Stimulated activated CD8-positive, alpha-beta memory T cell treated with anti-CD3 and anti-CD28 coated beads, Interleukin-12 subunit alpha, Interleukin-12 subunit beta, amount 100 ng/mL, for 4 hours (primary cell): ENCODE data around the gene NR4A2.

Source experiments
- DNase-seq: peaks from one replicate; pipeline ENCODE4 v3.0.0-alpha.2; 2020; ENCODE audit warnings: low read depth

NR4A2 gene

GRCh38 chr2:156332534-156333273 is at the start of gene NR4A2:
Gene NR4A2, minus strand, starts transcription at chr2:156332721. Its CDS starts 2,535 bp downstream, at chr2:156330186.
- peak; percentile 86 for DNase-seq

- DNase-seq: no peak
These were observed 47.7 kb upstream of the NR4A2 start for GRCh38 chr2:156380117-156380645.

GRCh38 chr2:156379714-156380113 is 47.2 kb upstream of the NR4A2 start:
- DNase-seq: no peak

- DNase-seq: no peak
These were observed 46.5 kb upstream of the NR4A2 start for GRCh38 chr2:156379071-156379470.

GRCh38 chr2:156366753-156367152 is 34.2 kb upstream of the NR4A2 start:
- DNase-seq: no peak

- no peak for DNase-seq
These were observed 30.6 kb upstream of the NR4A2 start for GRCh38 chr2:156363141-156363540.

- no peak for DNase-seq
These were observed 23.7 kb upstream of the NR4A2 start for GRCh38 chr2:156356014-156356754.

GRCh38 chr2:156352911-156353310 is 20.4 kb upstream of the NR4A2 start:
- DNase-seq: no peak

GRCh38 chr2:156350374-156351142 is 18.0 kb upstream of the NR4A2 start:
- no peak for DNase-seq

- no peak for DNase-seq
These were observed 17.1 kb upstream of the NR4A2 start for GRCh38 chr2:156349605-156350004.

- no peak for DNase-seq
These were observed 16.6 kb upstream of the NR4A2 start for GRCh38 chr2:156349161-156349560.

GRCh38 chr2:156347431-156347830 is 14.9 kb upstream of the NR4A2 start:
- no peak for DNase-seq

GRCh38 chr2:156346731-156347130 is 14.2 kb upstream of the NR4A2 start:
- DNase-seq: no peak

- no peak for DNase-seq
These were observed 13.1 kb upstream of the NR4A2 start for GRCh38 chr2:156345582-156345981.

- no peak for DNase-seq
These were observed 11.4 kb upstream of the NR4A2 start for GRCh38 chr2:156343940-156344301.

GRCh38 chr2:156343096-156343939 is 10.8 kb upstream of the NR4A2 start:
- DNase-seq: no peak

- DNase-seq: peak; percentile 86
These were observed 10.0 kb upstream of the NR4A2 start for GRCh38 chr2:156342254-156343095.

- DNase-seq: peak; percentile 84
These were observed 9.1 kb upstream of the NR4A2 start for GRCh38 chr2:156341452-156342253.

- no peak for DNase-seq
These were observed 8.4 kb upstream of the NR4A2 start for GRCh38 chr2:156340804-156341451.
